HG03520 (cell line): ENCODE data around the gene KAT14.
"Not testable (repeated sequence)": the region's sequence is repeated elsewhere in the genome, so short reads cannot be mapped to it uniquely, and the experiment has no call there.

Experiments used
- ATAC-seq: cut with Tn5 transposase; IDR thresholded peaks from one replicate; pipeline ENCODE4 v1.9.1; 2021; ENCODE audit warnings: mild to moderate bottlenecking, moderate library complexity; ENCODE audit not compliant: unreplicated experiment

The KAT14 gene

DNA sequence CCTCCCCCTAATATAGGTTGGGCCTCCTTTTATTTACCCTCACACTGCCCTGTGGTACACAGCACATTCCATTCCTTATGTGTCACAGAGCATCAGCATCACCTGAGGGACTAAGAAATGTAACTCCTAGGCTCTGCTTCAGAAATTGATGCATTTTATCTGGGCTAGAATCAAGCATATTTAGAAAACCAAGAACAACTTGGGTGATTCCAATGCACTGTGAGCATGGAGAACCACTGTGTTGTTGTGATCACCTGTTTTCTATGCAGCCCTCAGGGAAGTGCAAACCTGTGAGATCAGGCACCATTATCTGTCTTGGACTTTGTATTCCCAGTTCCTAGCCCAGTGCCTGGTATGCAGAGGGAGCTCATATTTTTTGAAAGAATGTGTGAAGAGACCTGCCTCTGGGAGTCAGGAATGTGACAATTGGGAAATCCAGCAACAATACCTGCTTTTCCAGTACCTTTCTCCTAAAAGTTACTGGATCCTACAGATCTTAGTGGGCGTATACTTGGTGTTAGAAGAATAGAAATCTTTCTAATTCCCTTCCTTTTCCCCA is 7.0 kb downstream of the KAT14 start:
- no peak for ATAC-seq

GRCh38 chr20:18154342-18154741 is 16.7 kb downstream of the KAT14 start:
- ATAC-seq, result no peak

- ATAC-seq, result no peak
These were observed 18.4 kb downstream of the KAT14 start for GRCh38 chr20:18156045-18156444.

DNA sequence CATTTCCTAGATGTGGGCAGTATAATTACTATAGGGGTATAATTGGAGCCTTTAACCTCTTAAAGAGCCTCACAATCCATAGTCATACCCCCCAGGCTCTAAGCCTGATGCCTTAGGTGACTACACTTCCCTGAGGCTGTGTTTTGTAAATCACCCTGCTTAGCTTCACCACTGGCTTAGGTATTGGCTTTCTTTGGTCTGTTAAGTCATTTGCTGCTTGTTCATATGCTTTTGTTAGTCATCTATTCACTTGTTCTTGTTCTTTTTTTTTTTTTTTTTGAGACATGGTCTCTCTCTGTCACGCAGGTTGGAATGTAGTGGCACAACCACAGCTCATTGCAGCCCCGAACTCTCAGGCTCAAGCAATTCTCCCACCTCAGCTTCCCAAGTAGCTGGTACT is 26.7 kb downstream of the KAT14 start:
- ATAC-seq, result no peak

GRCh38 chr20:18165553-18165952 is 27.9 kb downstream of the KAT14 start:
- no peak for ATAC-seq

GRCh38 chr20:18166241-18166881 is 28.7 kb downstream of the KAT14 start:
- no peak for ATAC-seq

- ATAC-seq, result no peak
These were observed 29.3 kb downstream of the KAT14 start for GRCh38 chr20:18166950-18167349.

GRCh38 chr20:18172379-18172778 is 34.7 kb downstream of the KAT14 start:
- no peak for ATAC-seq

- ATAC-seq, result no peak
These were observed 37.4 kb downstream of the KAT14 start for GRCh38 chr20:18174906-18175683.

DNA sequence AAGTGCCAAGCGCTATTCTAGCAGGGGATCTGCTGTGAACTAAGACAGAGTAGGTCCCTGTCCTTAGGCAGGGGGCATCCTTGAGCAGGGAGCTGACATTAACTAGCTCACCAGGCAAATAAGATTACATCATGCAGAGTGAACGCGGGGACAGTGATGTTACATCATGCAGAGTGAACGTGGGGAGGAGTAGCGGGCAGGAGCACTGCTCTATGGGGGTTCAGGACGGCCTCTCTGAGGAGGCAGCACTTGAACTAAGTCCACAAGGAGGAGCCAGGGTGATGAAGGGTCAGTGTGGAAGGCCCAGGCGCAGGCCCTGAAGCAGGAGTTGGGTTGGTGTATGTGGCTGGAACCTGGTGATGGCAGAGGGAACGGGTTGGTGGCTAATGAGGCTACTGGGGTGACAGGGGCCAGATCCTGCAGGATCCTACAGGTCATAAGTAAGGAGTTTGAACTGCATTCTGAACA is 38.7 kb downstream of the KAT14 start:
- ATAC-seq, result no peak

DNA sequence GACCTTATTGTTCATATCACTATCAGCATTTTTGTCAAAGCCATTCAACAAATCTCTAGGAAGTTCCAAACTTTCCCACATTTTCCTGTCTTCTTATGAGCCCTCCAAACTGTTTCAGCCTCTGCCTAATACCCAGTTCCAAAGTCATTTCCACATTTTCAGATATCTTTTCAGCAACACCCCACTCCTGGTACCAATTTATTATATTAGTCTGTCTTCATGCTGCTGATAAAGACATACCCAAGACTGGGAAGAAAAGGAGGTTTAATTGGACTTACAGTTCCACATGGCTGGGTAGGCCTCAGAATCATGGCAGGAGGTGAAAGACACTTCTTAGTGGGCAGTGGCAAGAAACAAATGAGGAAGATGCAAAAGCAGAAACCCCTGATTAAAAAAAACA is 42.7 kb downstream of the KAT14 start:
- ATAC-seq, result not testable (repeated sequence)

DNA sequence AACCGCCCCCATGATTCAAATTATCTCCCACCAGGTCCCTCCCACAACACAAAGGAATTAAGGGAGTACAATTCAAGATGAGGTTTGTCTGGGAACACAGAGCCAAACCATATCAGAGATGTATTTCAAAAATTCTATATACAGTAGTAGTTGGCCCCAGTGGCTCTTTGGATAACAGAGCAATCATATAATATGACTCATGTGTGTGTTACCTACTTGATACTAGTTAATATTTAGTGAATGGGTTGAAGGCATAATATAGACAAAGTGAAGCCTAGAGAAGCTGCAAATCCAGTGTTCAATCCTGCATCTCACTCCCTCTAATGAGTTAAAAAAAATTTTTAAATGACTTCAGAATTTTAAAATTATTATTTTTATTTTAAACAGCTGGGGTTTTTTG is 43.2 kb downstream of the KAT14 start:
- no peak for ATAC-seq

GRCh38 chr20:18187020-18187419 is 49.4 kb downstream of the KAT14 start:
- no peak for ATAC-seq

- ATAC-seq, result no peak
These were observed 50.8 kb downstream of the KAT14 start for GRCh38 chr20:18188434-18188833.

GRCh38 chr20:18190338-18191233 is 52.9 kb downstream of the KAT14 start:
- ATAC-seq, result no peak

GRCh38 chr20:18191306-18191705 is 53.6 kb downstream of the KAT14 start:
- ATAC-seq, result no peak

DNA sequence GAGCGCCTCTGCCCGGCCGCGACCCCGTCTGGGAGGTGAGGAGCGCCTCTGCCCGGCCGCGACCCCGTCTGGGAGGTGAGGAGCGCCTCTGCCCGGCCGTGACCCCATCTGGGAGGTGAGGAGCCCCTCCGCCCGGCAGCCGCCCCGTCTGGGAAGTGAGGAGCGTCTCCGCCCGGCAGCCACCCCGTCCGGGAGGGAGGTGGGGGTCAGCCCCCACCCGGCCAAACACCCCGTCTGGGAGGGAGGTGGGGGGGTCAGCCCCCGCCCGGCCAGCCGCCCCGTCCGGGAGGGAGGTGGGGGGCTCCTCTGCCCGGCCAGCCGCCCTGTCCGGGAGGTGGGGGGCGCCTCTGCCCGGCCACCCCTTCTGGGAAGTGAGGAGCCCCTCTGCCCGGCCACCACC is 56.8 kb downstream of the KAT14 start:
- not testable (repeated sequence) for ATAC-seq

- no peak for ATAC-seq
These were observed 58.3 kb downstream of the KAT14 start for GRCh38 chr20:18195931-18196330.

GRCh38 chr20:18197382-18198070 is 59.9 kb downstream of the KAT14 start:
- ATAC-seq, result no peak

GRCh38 chr20:18202966-18203365 is 65.3 kb downstream of the KAT14 start:
- ATAC-seq, result no peak
